Caco-2 (cell line): ENCODE data around the gene GABRP. TPM values are rescaled to one million over a fixed set of nuclear protein-coding genes. Genes with fewer than 3 reads are reported as not detected.

Experiments
- BruUV-seq: library from RNA; stranded (reverse); fragments of 400-500 nt; replicated peaks from 2 replicates; lab custom pipeline; 2021; lab: Mats Ljungman, UMichigan
- CTCF ChIA-PET: fragments of 300-600 bp; sonication (Branson Sonifier 250); formaldehyde crosslinking; loops from one replicate; lab custom pipeline; 2022; ENCODE audit warnings: antibody characterized with exemption; lab: Charles Lee
- POLR2A ChIA-PET: fragments of 300-600 bp; sonication (Branson Sonifier 250); formaldehyde crosslinking; loops from one replicate; lab custom pipeline; 2022; ENCODE audit warnings: antibody characterized with exemption; lab: Charles Lee
- DNase-seq, 2 experiments: peaks; one replicate each; pipeline versions ENCODE4 v3.0.0 to v3.0.0-alpha.2; 2020 to 2022
- H3K27me3 ChIP-seq: replicated peaks from 2 replicates; pipeline ENCODE4 v1.6.0; 2011; ENCODE audit warnings: low read length; ENCODE audit not compliant: control insufficient read depth, insufficient read depth
- H3K36me3 ChIP-seq: 2 replicates; pipeline ENCODE4 v1.5.1; 2011; ENCODE audit warnings: low read length; ENCODE audit not compliant: control insufficient read depth, insufficient read depth
- H3K4me1 ChIP-seq: fragments of 250-450 bp; sonication (Bioruptor Pico); 2 replicates; pipeline ENCODE4 v1.5.1; 2020; ENCODE audit warnings: mild to moderate bottlenecking
- H3K4me3 ChIP-seq: 2 replicates; pipeline ENCODE4 v1.5.1; 2011; ENCODE audit warnings: low read depth, mild to moderate bottlenecking, control low read depth, low read length
- H3K9me3 ChIP-seq: fragments of 250-450 bp; sonication (Bioruptor Pico); 2 replicates; pipeline ENCODE4 v1.5.1; 2020; ENCODE audit warnings: mild to moderate bottlenecking, moderate library complexity
- H3K27ac Mint-ChIP-seq: one replicate; pipeline ENCODE4 v1.8.0; 2022; ENCODE audit warnings: mixed read lengths; ENCODE audit not compliant: unreplicated experiment
- H3K27me3 Mint-ChIP-seq: one replicate; pipeline ENCODE4 v1.8.0; 2022; ENCODE audit warnings: mixed read lengths; ENCODE audit not compliant: insufficient read depth, unreplicated experiment
- H3K36me3 Mint-ChIP-seq: one replicate; pipeline ENCODE4 v1.8.0; 2022; ENCODE audit warnings: mild to moderate bottlenecking, mixed read lengths; ENCODE audit not compliant: insufficient read depth, unreplicated experiment
- H3K4me1 Mint-ChIP-seq: one replicate; pipeline ENCODE4 v1.8.0; 2022; ENCODE audit warnings: low read depth, mixed read lengths; ENCODE audit not compliant: unreplicated experiment
- H3K4me3 Mint-ChIP-seq: one replicate; pipeline ENCODE4 v1.8.0; 2022; ENCODE audit warnings: mild to moderate bottlenecking, moderate library complexity, mixed read lengths; ENCODE audit not compliant: unreplicated experiment
- H3K9me3 Mint-ChIP-seq: one replicate; pipeline ENCODE4 v1.8.0; 2022; ENCODE audit warnings: mixed read lengths; ENCODE audit not compliant: unreplicated experiment
- CTCF ChIP-seq, 2 experiments: fragments of 200-600 bp in 1 of 2; IDR thresholded peaks; 1 replicate in 1 of 2; 2 replicates in 1 of 2; pipeline versions ENCODE4 v1.5.1 to v1.8.0; 2011 to 2022; ENCODE audit warnings: antibody characterized with exemption in 1 of 2, control low read depth in 1 of 2, inconsistent platforms in 1 of 2, low read depth in 1 of 2, low read length in 1 of 2, mild to moderate bottlenecking in 1 of 2, moderate library complexity in 1 of 2; ENCODE audit not compliant: insufficient read depth in 1 of 2, severe bottlenecking in 1 of 2, unreplicated experiment in 1 of 2
- intact Hi-C: fragments of 100-400 bp; cut with micrococcal nuclease; formaldehyde crosslinking; loops from one replicate; pipeline ENCODE4 v1.10.0; 2022; ENCODE audit not compliant: unreplicated experiment
- total RNA-seq: library from RNA; stranded (reverse); gene quantifications from 2 replicates; pipeline ENCODE4 v1.2.3, GENCODE V29; 2022

Gene GABRP
- total RNA-seq, 1 experiment from 2014 or later, result 4.8 TPM

DNA sequence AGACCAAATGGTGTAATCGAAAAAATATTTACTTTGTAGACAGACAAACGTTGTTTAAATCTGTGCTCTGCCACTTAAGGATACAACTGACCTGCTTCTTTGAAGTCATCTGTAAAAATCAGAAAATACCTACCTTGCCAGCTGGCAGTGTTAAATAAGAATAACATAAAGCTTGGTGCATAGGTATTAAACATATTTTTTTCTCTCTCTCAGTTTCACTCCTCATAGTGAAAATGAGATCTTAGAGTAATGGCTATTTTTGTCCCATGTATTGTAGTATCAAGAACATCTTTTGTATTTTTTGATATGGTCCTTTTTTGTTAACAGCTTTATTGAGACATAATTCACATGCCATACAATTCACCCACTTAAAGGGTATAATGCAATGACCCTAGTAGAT is 60.3 kb downstream of the GABRP start:
- Mint-ChIP-seq H3K27me3 (peaks cover 3% of the 10 kb centered on the region), H3K36me3 (no peaks in the 10 kb centered on the region), H3K4me1 (no peaks in the 10 kb centered on the region), H3K9me3 (peaks cover 10% of the 10 kb centered on the region), H3K27ac (no peak overlapping the region), H3K4me3 (no peak overlapping the region)
- Histone ChIP-seq H3K4me3 (no peak overlapping the region), H3K4me1 (no peaks in the 10 kb centered on the region), H3K36me3 (no peaks in the 10 kb centered on the region), H3K9me3 (no peaks in the 10 kb centered on the region), H3K27me3 (no peaks in the 10 kb centered on the region)
- ChIA-PET POLR2A (no interaction called here), CTCF (no interaction called here)
- no TSS peak for BruUV-seq
- no peak for DNase-seq
- intact Hi-C loops, result no loop called here
- no peak for TF ChIP-seq CTCF (IDR thresholded peaks at IDR 0.05; ENCODE audit: insufficient read depth in 1 of 2, low read depth in 1 of 2, low read length in 1 of 2, severe bottlenecking in 1 of 2, unreplicated experiment in 1 of 2)

DNA sequence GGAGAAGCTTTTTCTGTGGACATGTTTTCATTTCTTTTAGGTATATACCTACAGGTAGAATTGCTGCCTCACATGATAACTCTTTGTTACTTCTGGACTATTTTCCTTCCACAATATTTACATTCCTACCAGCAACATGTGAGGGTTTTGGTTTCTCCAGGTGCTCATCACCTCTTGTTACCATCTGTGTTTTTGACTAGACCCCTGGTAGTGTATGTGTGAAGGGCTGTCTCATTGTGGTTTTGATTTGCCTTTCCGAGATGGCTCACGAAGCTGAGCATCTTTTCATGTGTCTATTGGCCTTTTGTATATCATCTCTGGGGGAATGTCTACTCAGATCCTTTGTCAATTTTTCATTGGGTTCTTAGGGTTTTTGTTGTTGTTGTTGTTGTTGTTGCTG is 61.1 kb downstream of the GABRP start:
- no peaks in the 10 kb centered on the region for H3K36me3 ChIP-seq
- H3K4me3 Mint-ChIP-seq, result no peak overlapping the region
- no peaks in the 10 kb centered on the region for H3K27me3 ChIP-seq
- H3K27me3 Mint-ChIP-seq, result peaks cover 3% of the 10 kb centered on the region
- no TSS peak for BruUV-seq
- no peaks in the 10 kb centered on the region for H3K4me1 ChIP-seq
- no peak overlapping the region for H3K27ac Mint-ChIP-seq
- ChIA-PET POLR2A (no interaction called here), CTCF (no interaction called here)
- no peak for DNase-seq
- no peaks in the 10 kb centered on the region for H3K36me3 Mint-ChIP-seq
- H3K4me1 Mint-ChIP-seq, result no peaks in the 10 kb centered on the region
- peaks cover 10% of the 10 kb centered on the region for H3K9me3 Mint-ChIP-seq
- intact Hi-C loops, result no loop called here
- H3K9me3 ChIP-seq, result no peaks in the 10 kb centered on the region
- no peak overlapping the region for H3K4me3 ChIP-seq
- TF ChIP-seq CTCF (IDR thresholded peaks at IDR 0.05; ENCODE audit: insufficient read depth in 1 of 2, low read depth in 1 of 2, low read length in 1 of 2, severe bottlenecking in 1 of 2, unreplicated experiment in 1 of 2), result no peak

DNA sequence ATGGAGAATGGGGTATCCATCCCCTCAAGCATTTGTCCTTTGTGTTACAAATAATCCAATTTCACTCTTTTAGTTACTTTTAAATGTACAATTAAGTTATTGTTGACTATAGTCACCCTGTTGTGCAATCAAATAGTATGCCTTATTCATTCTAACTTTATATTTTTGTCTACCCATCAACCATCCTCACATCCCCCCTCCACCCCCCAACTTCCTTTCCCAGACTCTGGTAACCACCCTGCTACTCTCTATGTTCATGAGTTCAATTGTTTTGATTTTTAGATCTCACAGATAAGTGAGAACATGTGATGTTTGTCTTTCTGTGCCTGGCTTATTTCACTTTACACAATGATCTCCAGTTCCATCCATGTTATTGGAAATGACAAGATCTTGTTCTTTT is 62.9 kb downstream of the GABRP start:
- DNase-seq, result no peak
- intact Hi-C loops, result no loop called here
- H3K36me3 ChIP-seq, result no peaks in the 10 kb centered on the region
- POLR2A ChIA-PET, result no interaction called here
- Mint-ChIP-seq H3K9me3 (peaks cover 10% of the 10 kb centered on the region), H3K27me3 (peaks cover 3% of the 10 kb centered on the region), H3K36me3 (no peaks in the 10 kb centered on the region), H3K4me3 (no peak overlapping the region), H3K4me1 (no peaks in the 10 kb centered on the region), H3K27ac (no peak overlapping the region)
- CTCF ChIA-PET, result no interaction called here
- no TSS peak for BruUV-seq
- no peaks in the 10 kb centered on the region for H3K4me1 ChIP-seq
- H3K4me3 ChIP-seq, result no peak overlapping the region
- TF ChIP-seq CTCF (IDR thresholded peaks at IDR 0.05; ENCODE audit: insufficient read depth in 1 of 2, low read depth in 1 of 2, low read length in 1 of 2, severe bottlenecking in 1 of 2, unreplicated experiment in 1 of 2), result no peak
- no peaks in the 10 kb centered on the region for H3K27me3 ChIP-seq
- no peaks in the 10 kb centered on the region for H3K9me3 ChIP-seq
